ENCODE measurements around the gene ZNF829. TPM values are rescaled to one million over a fixed set of nuclear protein-coding genes. Genes with fewer than 3 reads are reported as not detected.

Gene ZNF829
- total RNA-seq, 4 donors from 2014 or later: 2.5 to 5.4 (median 4.1) TPM

GRCh38 chr19:36894849-36895383 lies 21.2 kb downstream of the ZNF829 start:
- intact Hi-C loops (cut with DNase I): no loop called here
- H3K27ac ChIP-seq (replicated peaks in 1 of 4): no peak overlapping the region
- no peak overlapping the region for H3K4me3 ChIP-seq
- peaks cover 37 to 98% (median 95%) of the 10 kb centered on the region in 4 donors for H3K9me3 ChIP-seq
- 94% methylated on average over 2 of the region's 2 CpGs for WGBS
- H3K27me3 ChIP-seq: no peaks in the 10 kb centered on the region
- H3K4me1 ChIP-seq: no peaks in the 10 kb centered on the region
- no peak for DNase-seq (ENCODE audit: extremely low spot score)
- TF ChIP-seq CTCF (IDR thresholded peaks at IDR 0.05) (no peak), POLR2AphosphoS5 (IDR thresholded peaks at IDR 0.05) (no peak), POLR2A (IDR thresholded peaks at IDR 0.05; ENCODE audit: low read depth) (no peak), EP300 (IDR thresholded peaks at IDR 0.05) (no peak)
- H3K36me3 ChIP-seq: peaks cover 82 to 100% (median 90%) of the 10 kb centered on the region in 4 donors

- Histone ChIP-seq H3K27ac (replicated peaks in 1 of 4) (no peak overlapping the region), H3K9me3 (peaks cover 40 to 100% (median 97%) of the 10 kb centered on the region in 4 donors), H3K36me3 (peaks cover 65 to 72% (median 70%) of the 10 kb centered on the region in 4 donors), H3K4me3 (peak overlapping the region in 1 of 4 donors; percentile 4), H3K4me1 (no peaks in the 10 kb centered on the region), H3K27me3 (no peaks in the 10 kb centered on the region)
- DNase-seq (ENCODE audit: extremely low spot score): no peak
- intact Hi-C loops (cut with DNase I): no loop called here
- TF ChIP-seq CTCF (IDR thresholded peaks at IDR 0.05): no peak
- TF ChIP-seq EP300 (IDR thresholded peaks at IDR 0.05): no peak
- TF ChIP-seq POLR2AphosphoS5 (IDR thresholded peaks at IDR 0.05): no peak
- TF ChIP-seq POLR2A (IDR thresholded peaks at IDR 0.05; ENCODE audit: low read depth): no peak
- 100% methylated on average over 3 of the region's 3 CpGs for WGBS
These were observed 24.2 kb downstream of the ZNF829 start for GRCh38 chr19:36891768-36892357.

GRCh38 chr19:36876993-36877938 lies 38.8 kb downstream of the ZNF829 start:
- H3K4me1 ChIP-seq: no peaks in the 10 kb centered on the region
- H3K4me3 ChIP-seq: peak overlapping the region in 1 of 4 donors; percentile 1
- 99% methylated on average over 10 of the region's 10 CpGs for WGBS
- H3K27me3 ChIP-seq: no peaks in the 10 kb centered on the region
- peaks cover 46 to 100% (median 100%) of the 10 kb centered on the region in 4 donors for H3K9me3 ChIP-seq
- no peak overlapping the region for H3K27ac ChIP-seq (replicated peaks in 1 of 4)
- DNase-seq (ENCODE audit: extremely low spot score): no peak
- TF ChIP-seq EP300 (IDR thresholded peaks at IDR 0.05) (no peak), CTCF (IDR thresholded peaks at IDR 0.05) (no peak), POLR2A (IDR thresholded peaks at IDR 0.05; ENCODE audit: low read depth) (no peak), POLR2AphosphoS5 (IDR thresholded peaks at IDR 0.05) (no peak)
- H3K36me3 ChIP-seq: peaks cover 58 to 80% (median 68%) of the 10 kb centered on the region in 4 donors
- intact Hi-C loops (cut with DNase I): loop anchor here (10.0 kb wide), 1 partner anchor 688 kb away; no protein-coding TSS in a partner anchor

GRCh38 chr19:36851898-36852297 lies 64.2 kb downstream of the ZNF829 start:
- intact Hi-C loops (cut with DNase I): loop anchor here (5.0 to 10.0 kb wide), 2 partner anchors 65 to 167 kb away; partner anchors contain the start of genes ZNF567, ZNF568 and ZNF829

More at GRCh38 chr19:36851898-36852297, 64.2 kb downstream of the ZNF829 start:
- no peak for TF ChIP-seq POLR2AphosphoS5 (IDR thresholded peaks at IDR 0.05)
- no peak for TF ChIP-seq POLR2A (IDR thresholded peaks at IDR 0.05; ENCODE audit: low read depth)
- TF ChIP-seq EP300 (IDR thresholded peaks at IDR 0.05): no peak
- no peak for TF ChIP-seq CTCF (IDR thresholded peaks at IDR 0.05)
- no peaks in the 10 kb centered on the region for H3K27me3 ChIP-seq
- no peak overlapping the region for H3K27ac ChIP-seq (replicated peaks in 1 of 4)
- peaks cover 4 to 47% (median 27%) of the 10 kb centered on the region in 4 donors for H3K36me3 ChIP-seq
- H3K4me1 ChIP-seq: peaks cover 12 to 28% (median 23%) of the 10 kb centered on the region in 4 donors
- 95% methylated on average over 3 of the region's 3 CpGs for WGBS
- no peak for DNase-seq (ENCODE audit: extremely low spot score)
- peak overlapping the region; percentile 66 to 95 (median 76) for H3K4me3 ChIP-seq
- peaks cover 0 to 19% (median 12%) of the 10 kb centered on the region in 4 donors for H3K9me3 ChIP-seq
